SK-N-SH (cell line): ENCODE data around the gene CTNNA3. TPM values are rescaled to one million over a fixed set of nuclear protein-coding genes. Genes with fewer than 3 reads are reported as not detected.

Experiments
- CTCF ChIA-PET: fragments of 300-600, 350-600 bp; formaldehyde crosslinking; extraction: SDS; loops from one replicate; lab custom pipeline; 2021; lab: Yijun Ruan, JAX
- POLR2A ChIA-PET: fragments of 350-600 bp; sonication (Branson Sonifier 250); formaldehyde crosslinking; extraction: SDS; loops from one replicate; lab custom pipeline; 2020; ENCODE audit warnings: antibody characterized with exemption, inconsistent platforms; lab: Yijun Ruan, JAX
- DNase-seq: peaks from one replicate; pipeline ENCODE4 v3.0.0; 2012
- H2AFZ ChIP-seq: fragments of 200-600 bp; sonication (generic); 2 replicates; pipeline ENCODE4 v1.8.1; 2016; ENCODE audit warnings: antibody characterized with exemption, mild to moderate bottlenecking, low read depth
- H3F3A ChIP-seq: fragments of 200-600 bp; sonication (generic); replicated peaks from 2 replicates; pipeline ENCODE3; 2016; ENCODE audit warnings: antibody characterized with exemption, mild to moderate bottlenecking; ENCODE audit not compliant: insufficient read depth
- H3K27ac ChIP-seq, 2 experiments: fragments of 200-500 bp in 1 of 2; fragments of 200-600 bp in 1 of 2; sonication (Bioruptor generic) in 1 of 2; sonication (generic), shearing (Covaris generic) in 1 of 2; 2 replicates each; pipeline versions ENCODE4 v1.5.1 to v1.6.1; 2014 to 2016; ENCODE audit warnings: low read depth in 2 of 2, inconsistent platforms in 1 of 2, low read length in 1 of 2, mild to moderate bottlenecking in 1 of 2, mixed read lengths in 1 of 2
- H3K27me3 ChIP-seq: fragments of 200-600 bp; sonication (generic), shearing (Covaris generic); 2 replicates; pipeline ENCODE4 v1.6.1; 2016; ENCODE audit warnings: mixed run types; ENCODE audit not compliant: insufficient read depth
- H3K36me3 ChIP-seq, 2 experiments: fragments of 200-500 bp in 1 of 2; fragments of 200-600 bp in 1 of 2; sonication (Bioruptor generic) in 1 of 2; sonication (generic) in 1 of 2; replicated peaks in 1 of 2; 2 replicates each; pipeline versions ENCODE3 to v1.5.1; 2014 to 2016; ENCODE audit warnings: low read length in 1 of 2, mild to moderate bottlenecking in 1 of 2; ENCODE audit not compliant: insufficient read depth in 2 of 2, control insufficient read depth in 1 of 2
- H3K4me1 ChIP-seq, 2 experiments: fragments of 200-500 bp in 1 of 2; fragments of 200-600 bp in 1 of 2; sonication (Bioruptor generic) in 1 of 2; sonication (generic), shearing (Covaris generic) in 1 of 2; 2 replicates each; pipeline versions ENCODE4 v1.5.1 to v1.6.1; 2014 to 2016; ENCODE audit warnings: low read depth in 1 of 2, low read length in 1 of 2, mixed run types in 1 of 2; ENCODE audit not compliant: insufficient read depth in 2 of 2, control insufficient read depth in 1 of 2
- H3K4me2 ChIP-seq: fragments of 200-600 bp; sonication (generic), shearing (Covaris generic); 2 replicates; pipeline ENCODE4 v1.6.1; 2017; ENCODE audit warnings: mixed run types
- H3K4me3 ChIP-seq, 2 experiments: fragments of 200-500 bp in 1 of 2; fragments of 200-600 bp in 1 of 2; sonication (Bioruptor generic) in 1 of 2; sonication (generic), shearing (Covaris generic) in 1 of 2; 2 replicates each; pipeline versions ENCODE4 v1.5.1 to v1.8.1; 2014 to 2016; ENCODE audit warnings: low read depth in 2 of 2, inconsistent platforms in 1 of 2, low read length in 1 of 2, mild to moderate bottlenecking in 1 of 2, mixed read lengths in 1 of 2, moderate library complexity in 1 of 2
- H3K79me2 ChIP-seq: fragments of 200-600 bp; sonication (generic); 2 replicates; pipeline ENCODE4 v1.8.1; 2017; ENCODE audit warnings: mild to moderate bottlenecking; ENCODE audit not compliant: insufficient read depth
- H3K9ac ChIP-seq: fragments of 200-600 bp; sonication (generic); 2 replicates; pipeline ENCODE4 v1.6.1; 2017; ENCODE audit warnings: mixed run types
- H3K9me2 ChIP-seq: fragments of 200-600 bp; sonication (generic); 2 replicates; pipeline ENCODE4 v1.6.1; 2017; ENCODE audit warnings: mixed run types
- H3K9me3 ChIP-seq: fragments of 200-600 bp; sonication (generic); 2 replicates; pipeline ENCODE4 v1.6.1; 2017; ENCODE audit warnings: mixed run types, mild to moderate bottlenecking, moderate library complexity
- H4K20me1 ChIP-seq: fragments of 200-600 bp; sonication (generic); 2 replicates; pipeline ENCODE4 v1.6.1; 2017; ENCODE audit warnings: mild to moderate bottlenecking, mixed run types; ENCODE audit not compliant: insufficient read depth
- FOXM1 ChIP-seq: IDR thresholded peaks from 2 replicates; pipeline ENCODE4 v1.4.0; 2012; ENCODE audit warnings: low read depth, mild to moderate bottlenecking
- GATA2 ChIP-seq: sonication (generic); formaldehyde crosslinking; IDR thresholded peaks from 2 replicates; pipeline ENCODE4 v1.5.0; 2020; ENCODE audit warnings: mild to moderate bottlenecking, missing genetic modification reagents
- MEF2A ChIP-seq: IDR thresholded peaks from 2 replicates; pipeline ENCODE4 v1.4.0; 2012; ENCODE audit warnings: low read depth, borderline replicate concordance
- NFIC ChIP-seq: IDR thresholded peaks from 2 replicates; pipeline ENCODE4 v1.4.0; 2012; ENCODE audit warnings: borderline replicate concordance
- RCOR1 ChIP-seq: fragments of 150-350 bp; IDR thresholded peaks from 2 replicates; pipeline ENCODE4 v1.6.1; 2017; ENCODE audit warnings: antibody characterized with exemption, low read length
- REST ChIP-seq: IDR thresholded peaks from 2 replicates; pipeline ENCODE4 v1.6.1; 2012; ENCODE audit warnings: mild to moderate bottlenecking, low read depth, low read length, moderate library complexity
- SMC3 ChIP-seq: IDR thresholded peaks from 2 replicates; pipeline ENCODE4 v1.6.1; 2012; ENCODE audit warnings: low read depth, low read length, improper control_type of control experiment
- TAF1 ChIP-seq: IDR thresholded peaks from 2 replicates; pipeline ENCODE4 v1.6.1; 2012; ENCODE audit warnings: low read depth, mild to moderate bottlenecking, low read length, moderate library complexity, borderline replicate concordance
- TEAD4 ChIP-seq: IDR thresholded peaks from 2 replicates; pipeline ENCODE4 v1.4.0; 2012; ENCODE audit warnings: mild to moderate bottlenecking, borderline replicate concordance; ENCODE audit not compliant: insufficient read depth
- WGBS: methylation state at CpG from one replicate; pipeline ENCODE4 v1.1.6; 2017; ENCODE audit warnings: low lambda C conversion rate; 5-methylcytosine and 5-hydroxymethylcytosine counted together
- polyA plus RNA-seq, 3 experiments: library from polyadenylated mRNA; depleted of rRNA; stranded (reverse); fragments of >200 nt; gene quantifications; 2 replicates each; pipeline ENCODE4 v1.2.3, GENCODE V29; 2012
- TF ChIP-seq, protein P1 (sequence below): IDR thresholded peaks from 2 replicates; pipeline ENCODE4 v1.4.0; 2012; ENCODE audit warnings: low read depth, borderline replicate concordance
- TF ChIP-seq, protein P2 (sequence below): IDR thresholded peaks from 2 replicates; pipeline ENCODE4 v1.4.0; 2012; ENCODE audit warnings: low read depth
- TF ChIP-seq, protein P3 (sequence below): fragments of 200-600 bp; sonication (generic); IDR thresholded peaks from 2 replicates; pipeline ENCODE4 v1.6.1; 2017; ENCODE audit warnings: antibody characterized with exemption, mild to moderate bottlenecking, moderate library complexity
- TF ChIP-seq, protein P4 (sequence below): fragments of 150-350 bp; IDR thresholded peaks from 2 replicates; pipeline ENCODE4 v1.6.1; 2017; ENCODE audit warnings: antibody characterized with exemption, low read length, low read depth, borderline replicate concordance

CTNNA3 gene
- polyA plus RNA-seq, 1 of the 3 experiments (the other 2 are of a cell fraction) = not detected

DNA sequence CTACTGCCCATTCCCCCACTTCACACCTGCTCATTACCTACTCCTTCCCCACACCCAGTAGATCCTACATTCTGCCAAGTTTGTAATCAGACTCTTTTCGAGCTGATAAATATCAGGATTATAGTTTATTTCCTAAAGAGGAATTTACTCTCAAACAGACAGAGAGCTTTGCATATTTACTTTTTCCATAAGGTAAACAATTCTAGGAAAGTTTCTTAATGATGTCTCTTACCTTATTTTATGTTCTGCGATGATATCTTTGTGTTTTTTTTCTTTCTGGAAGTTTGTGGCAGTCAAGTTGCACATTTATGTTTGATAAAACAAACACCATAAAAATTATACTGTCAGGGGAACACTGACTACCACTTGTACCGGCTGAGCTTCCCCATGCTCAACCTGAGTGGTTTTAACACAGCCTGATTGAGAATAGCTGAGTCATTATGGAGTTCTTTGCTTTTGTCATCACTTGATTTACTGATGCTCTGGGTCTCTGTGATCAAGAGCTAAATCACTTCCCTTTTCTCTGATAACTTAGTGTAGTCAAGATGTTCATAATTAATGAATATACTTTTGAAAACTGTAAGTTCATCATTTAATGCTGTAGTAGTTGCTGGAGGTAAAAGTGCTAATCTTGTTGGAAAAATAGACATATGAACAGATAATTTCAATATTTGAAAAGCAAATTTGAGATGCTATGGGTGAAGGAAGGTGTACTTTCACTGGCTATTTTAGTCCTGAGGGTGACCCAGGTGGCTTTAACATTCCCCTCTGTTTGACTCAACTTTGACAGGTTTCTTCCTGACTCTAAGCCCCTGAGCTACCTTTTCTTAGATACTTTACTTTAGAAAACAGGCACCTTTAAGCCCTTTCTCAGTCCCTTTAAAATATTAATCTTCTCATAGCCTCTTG lies 1804.7 kb downstream of the CTNNA3 start:
- CTCF ChIA-PET = interaction anchor here (0.8 kb wide), 1 partner anchor 35 kb away, joined by 4 read pairs; no protein-coding TSS in a partner anchor
- 24% methylated on average over 3 of the region's 3 CpGs for WGBS
- H3K79me2 ChIP-seq = no peaks in the 10 kb centered on the region
- TF ChIP-seq SMC3 (no peak), RCOR1 (no peak), REST (no peak)
- TF ChIP-seq, protein P1, sequence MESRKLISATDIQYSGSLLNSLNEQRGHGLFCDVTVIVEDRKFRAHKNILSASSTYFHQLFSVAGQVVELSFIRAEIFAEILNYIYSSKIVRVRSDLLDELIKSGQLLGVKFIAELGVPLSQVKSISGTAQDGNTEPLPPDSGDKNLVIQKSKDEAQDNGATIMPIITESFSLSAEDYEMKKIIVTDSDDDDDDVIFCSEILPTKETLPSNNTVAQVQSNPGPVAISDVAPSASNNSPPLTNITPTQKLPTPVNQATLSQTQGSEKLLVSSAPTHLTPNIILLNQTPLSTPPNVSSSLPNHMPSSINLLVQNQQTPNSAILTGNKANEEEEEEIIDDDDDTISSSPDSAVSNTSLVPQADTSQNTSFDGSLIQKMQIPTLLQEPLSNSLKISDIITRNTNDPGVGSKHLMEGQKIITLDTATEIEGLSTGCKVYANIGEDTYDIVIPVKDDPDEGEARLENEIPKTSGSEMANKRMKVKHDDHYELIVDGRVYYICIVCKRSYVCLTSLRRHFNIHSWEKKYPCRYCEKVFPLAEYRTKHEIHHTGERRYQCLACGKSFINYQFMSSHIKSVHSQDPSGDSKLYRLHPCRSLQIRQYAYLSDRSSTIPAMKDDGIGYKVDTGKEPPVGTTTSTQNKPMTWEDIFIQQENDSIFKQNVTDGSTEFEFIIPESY = no peak
- TF ChIP-seq, all 33 proteins: peak for 0
- H3K9me3 ChIP-seq = no peaks in the 10 kb centered on the region; the same call in 1 of the 2 replicates
- H2AFZ ChIP-seq = no peak overlapping the region
- H4K20me1 ChIP-seq = no peaks in the 10 kb centered on the region
- DNase-seq = no peak
- no peaks in the 10 kb centered on the region for H3F3A ChIP-seq
- H3K4me3 ChIP-seq = no peak overlapping the region
- H3K4me2 ChIP-seq = no peak overlapping the region
- H3K27ac ChIP-seq = no peak overlapping the region
- H3K9ac ChIP-seq = no peak overlapping the region
- no peaks in the 10 kb centered on the region for H3K4me1 ChIP-seq
- no peaks in the 10 kb centered on the region for H3K36me3 ChIP-seq
- no peaks in the 10 kb centered on the region for H3K27me3 ChIP-seq
- H3K9me2 ChIP-seq = no peaks in the 10 kb centered on the region
- POLR2A ChIA-PET = no interaction called here

- POLR2A ChIA-PET = no interaction called here
- DNase-seq = no peak
- no peaks in the 10 kb centered on the region for H3K36me3 ChIP-seq
- no peaks in the 10 kb centered on the region for H3K9me3 ChIP-seq
- H3K9me2 ChIP-seq = no peaks in the 10 kb centered on the region
- no peaks in the 10 kb centered on the region for H4K20me1 ChIP-seq
- H3K4me3 ChIP-seq = no peak overlapping the region
- no peaks in the 10 kb centered on the region for H3K27me3 ChIP-seq
- no peak overlapping the region for H3K27ac ChIP-seq
- H3K4me1 ChIP-seq = no peaks in the 10 kb centered on the region
- no peaks in the 10 kb centered on the region for H3F3A ChIP-seq
- no peaks in the 10 kb centered on the region for H3K79me2 ChIP-seq
- no peak overlapping the region for H2AFZ ChIP-seq
- no peak overlapping the region for H3K9ac ChIP-seq
- H3K4me2 ChIP-seq = no peak overlapping the region
- CTCF ChIA-PET = no interaction called here
- TF ChIP-seq, protein P2, sequence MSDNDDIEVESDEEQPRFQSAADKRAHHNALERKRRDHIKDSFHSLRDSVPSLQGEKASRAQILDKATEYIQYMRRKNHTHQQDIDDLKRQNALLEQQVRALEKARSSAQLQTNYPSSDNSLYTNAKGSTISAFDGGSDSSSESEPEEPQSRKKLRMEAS = no peak
- TF ChIP-seq FOXM1 = no peak
- no peak for TF ChIP-seq TAF1
- TF ChIP-seq, protein P3, sequence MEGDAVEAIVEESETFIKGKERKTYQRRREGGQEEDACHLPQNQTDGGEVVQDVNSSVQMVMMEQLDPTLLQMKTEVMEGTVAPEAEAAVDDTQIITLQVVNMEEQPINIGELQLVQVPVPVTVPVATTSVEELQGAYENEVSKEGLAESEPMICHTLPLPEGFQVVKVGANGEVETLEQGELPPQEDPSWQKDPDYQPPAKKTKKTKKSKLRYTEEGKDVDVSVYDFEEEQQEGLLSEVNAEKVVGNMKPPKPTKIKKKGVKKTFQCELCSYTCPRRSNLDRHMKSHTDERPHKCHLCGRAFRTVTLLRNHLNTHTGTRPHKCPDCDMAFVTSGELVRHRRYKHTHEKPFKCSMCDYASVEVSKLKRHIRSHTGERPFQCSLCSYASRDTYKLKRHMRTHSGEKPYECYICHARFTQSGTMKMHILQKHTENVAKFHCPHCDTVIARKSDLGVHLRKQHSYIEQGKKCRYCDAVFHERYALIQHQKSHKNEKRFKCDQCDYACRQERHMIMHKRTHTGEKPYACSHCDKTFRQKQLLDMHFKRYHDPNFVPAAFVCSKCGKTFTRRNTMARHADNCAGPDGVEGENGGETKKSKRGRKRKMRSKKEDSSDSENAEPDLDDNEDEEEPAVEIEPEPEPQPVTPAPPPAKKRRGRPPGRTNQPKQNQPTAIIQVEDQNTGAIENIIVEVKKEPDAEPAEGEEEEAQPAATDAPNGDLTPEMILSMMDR = no peak
- no peak for TF ChIP-seq TEAD4
- TF ChIP-seq MEF2A = no peak
- TF ChIP-seq GATA2 (CRISPR knock-in tag) = no peak
- TF ChIP-seq, protein P4, sequence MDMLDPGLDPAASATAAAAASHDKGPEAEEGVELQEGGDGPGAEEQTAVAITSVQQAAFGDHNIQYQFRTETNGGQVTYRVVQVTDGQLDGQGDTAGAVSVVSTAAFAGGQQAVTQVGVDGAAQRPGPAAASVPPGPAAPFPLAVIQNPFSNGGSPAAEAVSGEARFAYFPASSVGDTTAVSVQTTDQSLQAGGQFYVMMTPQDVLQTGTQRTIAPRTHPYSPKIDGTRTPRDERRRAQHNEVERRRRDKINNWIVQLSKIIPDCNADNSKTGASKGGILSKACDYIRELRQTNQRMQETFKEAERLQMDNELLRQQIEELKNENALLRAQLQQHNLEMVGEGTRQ = no peak
- no peak for TF ChIP-seq NFIC
- TF ChIP-seq, protein P1 = no peak
Measured at GRCh38 chr10:65864529-65864928, 1831.5 kb downstream of the CTNNA3 start.
